NCI-H2107 treated with DMSO at 0.1 percent for 48 hours (cell line): ENCODE results near the gene NBPF19.
"Not testable (repeated sequence)": the region's sequence is repeated elsewhere in the genome, so short reads cannot be mapped to it uniquely, and the experiment has no call there.

Source experiments
- DNase-seq: peaks from one replicate; lab custom pipeline; 2025; ENCODE audit not compliant: unreplicated experiment; lab: John Stamatoyannopoulos, UW

The NBPF19 gene, protein sequence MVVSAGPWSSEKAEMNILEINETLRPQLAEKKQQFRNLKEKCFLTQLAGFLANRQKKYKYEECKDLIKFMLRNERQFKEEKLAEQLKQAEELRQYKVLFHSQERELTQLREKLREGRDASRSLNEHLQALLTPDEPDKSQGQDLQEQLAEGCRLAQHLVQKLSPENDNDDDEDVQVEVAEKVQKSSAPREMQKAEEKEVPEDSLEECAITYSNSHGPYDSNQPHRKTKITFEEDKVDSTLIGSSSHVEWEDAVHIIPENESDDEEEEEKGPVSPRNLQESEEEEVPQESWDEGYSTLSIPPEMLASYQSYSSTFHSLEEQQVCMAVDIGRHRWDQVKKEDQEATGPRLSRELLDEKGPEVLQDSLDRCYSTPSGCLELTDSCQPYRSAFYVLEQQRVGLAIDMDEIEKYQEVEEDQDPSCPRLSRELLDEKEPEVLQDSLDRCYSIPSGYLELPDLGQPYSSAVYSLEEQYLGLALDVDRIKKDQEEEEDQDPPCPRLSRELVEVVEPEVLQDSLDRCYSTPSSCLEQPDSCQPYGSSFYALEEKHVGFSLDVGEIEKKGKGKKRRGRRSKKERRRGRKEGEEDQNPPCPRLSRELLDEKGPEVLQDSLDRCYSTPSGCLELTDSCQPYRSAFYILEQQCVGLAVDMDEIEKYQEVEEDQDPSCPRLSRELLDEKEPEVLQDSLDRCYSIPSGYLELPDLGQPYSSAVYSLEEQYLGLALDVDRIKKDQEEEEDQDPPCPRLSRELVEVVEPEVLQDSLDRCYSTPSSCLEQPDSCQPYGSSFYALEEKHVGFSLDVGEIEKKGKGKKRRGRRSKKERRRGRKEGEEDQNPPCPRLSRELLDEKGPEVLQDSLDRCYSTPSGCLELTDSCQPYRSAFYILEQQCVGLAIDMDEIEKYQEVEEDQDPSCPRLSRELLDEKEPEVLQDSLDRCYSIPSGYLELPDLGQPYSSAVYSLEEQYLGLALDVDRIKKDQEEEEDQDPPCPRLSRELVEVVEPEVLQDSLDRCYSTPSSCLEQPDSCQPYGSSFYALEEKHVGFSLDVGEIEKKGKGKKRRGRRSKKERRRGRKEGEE (N-terminal part only)

DNA sequence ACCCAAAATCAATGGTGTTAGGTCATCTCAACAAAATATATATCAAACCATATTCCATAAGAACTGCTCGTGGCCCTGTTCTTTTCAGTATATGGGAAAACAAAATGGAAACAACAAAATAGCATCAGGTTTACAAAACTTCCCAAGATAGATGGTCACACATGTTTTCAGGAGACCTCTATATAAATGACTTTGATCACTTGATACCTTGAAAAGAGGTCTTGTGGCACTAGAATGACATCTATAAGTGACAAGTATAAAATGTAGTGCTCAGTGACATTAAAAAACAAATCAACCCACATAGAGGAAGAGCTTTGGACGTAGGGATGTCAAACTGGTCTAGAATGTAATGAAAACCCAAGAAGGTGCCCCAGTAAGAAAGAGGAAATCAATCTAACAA is at the start of gene NBPF19:
TSS of gene NBPF19 (plus strand) at position 301 of the 400 bp plus-strand sequence. CDS start 888 bp downstream, outside the sequence.
- DNase-seq: not testable (repeated sequence)

DNA sequence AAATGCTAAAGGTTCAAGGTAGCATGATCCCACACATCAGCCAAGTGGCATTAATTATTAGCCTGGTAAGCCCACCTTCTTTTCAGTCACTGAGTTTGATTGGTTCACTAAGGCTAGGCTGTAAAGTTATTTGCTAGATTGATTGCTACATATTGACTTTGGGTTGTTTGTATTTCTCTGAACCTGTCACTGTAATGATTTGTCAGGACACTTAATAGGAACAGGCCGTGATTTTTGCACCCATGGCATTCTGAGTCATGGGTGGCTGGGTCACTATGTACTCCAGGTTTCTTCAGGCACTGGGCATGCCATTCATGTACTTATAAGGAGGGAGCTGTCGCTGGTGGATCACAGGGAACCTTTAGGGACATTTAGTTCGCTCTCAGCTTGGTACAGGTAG is 46.5 kb upstream of the NBPF19 start:
- not testable (repeated sequence) for DNase-seq

DNA sequence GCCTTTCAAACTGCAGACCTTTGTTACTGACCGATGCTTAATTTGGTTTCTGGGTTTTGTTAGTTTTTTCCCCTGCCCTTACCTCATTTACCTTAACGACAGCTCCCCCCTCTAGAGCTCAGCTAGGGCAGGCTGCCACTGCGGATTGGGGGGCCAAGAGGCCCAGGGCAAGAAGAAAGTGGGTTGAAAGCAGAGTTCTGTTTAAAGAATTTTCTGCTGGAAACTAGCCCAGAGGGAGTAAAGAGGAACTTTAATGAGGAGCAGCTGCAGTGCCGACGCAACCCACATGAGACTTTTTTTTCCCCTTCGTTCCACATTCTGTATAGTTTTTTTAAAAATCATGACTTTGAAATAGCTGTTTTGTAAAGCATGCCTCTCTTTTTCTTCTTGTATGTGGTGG is 29.4 kb upstream of the NBPF19 start:
- not testable (repeated sequence) for DNase-seq

DNA sequence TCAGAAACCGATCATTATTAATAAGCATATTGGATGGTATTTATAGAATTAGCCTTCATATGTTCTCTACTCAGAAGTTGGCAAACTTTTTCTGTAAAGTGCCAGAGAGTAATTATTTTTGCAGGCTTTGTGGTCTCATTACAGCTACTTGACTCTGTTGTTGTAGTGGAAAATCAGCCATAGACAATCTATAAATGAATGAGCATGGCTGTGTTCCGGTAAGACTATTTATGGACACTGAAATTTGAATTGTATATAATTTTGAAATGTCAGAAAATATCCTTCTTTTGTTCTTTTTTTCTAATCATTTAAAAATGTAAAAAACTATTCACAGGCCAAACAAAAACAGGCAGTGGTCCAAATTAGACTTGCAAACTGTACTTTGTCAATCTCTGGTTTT is 22.6 kb upstream of the NBPF19 start:
- DNase-seq: not testable (repeated sequence)

DNA sequence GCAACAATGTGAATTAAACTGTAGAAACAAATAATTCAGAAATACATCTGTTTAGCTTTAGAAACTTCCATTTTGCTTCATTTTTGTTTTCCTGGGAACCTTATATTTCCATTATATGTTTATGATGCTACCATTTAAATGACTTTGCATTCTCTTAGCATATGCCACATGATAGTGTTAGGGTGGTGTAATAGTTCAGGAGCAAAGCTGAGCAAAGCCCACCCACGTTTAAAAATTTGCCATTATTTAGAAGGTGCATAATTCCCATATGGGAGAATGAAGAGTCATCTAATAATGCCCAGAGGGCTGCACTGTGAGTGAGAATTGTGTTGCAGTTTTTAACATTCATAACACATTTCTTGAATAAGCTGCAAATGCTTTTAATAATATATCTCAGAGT is 22.2 kb upstream of the NBPF19 start:
- not testable (repeated sequence) for DNase-seq

DNA sequence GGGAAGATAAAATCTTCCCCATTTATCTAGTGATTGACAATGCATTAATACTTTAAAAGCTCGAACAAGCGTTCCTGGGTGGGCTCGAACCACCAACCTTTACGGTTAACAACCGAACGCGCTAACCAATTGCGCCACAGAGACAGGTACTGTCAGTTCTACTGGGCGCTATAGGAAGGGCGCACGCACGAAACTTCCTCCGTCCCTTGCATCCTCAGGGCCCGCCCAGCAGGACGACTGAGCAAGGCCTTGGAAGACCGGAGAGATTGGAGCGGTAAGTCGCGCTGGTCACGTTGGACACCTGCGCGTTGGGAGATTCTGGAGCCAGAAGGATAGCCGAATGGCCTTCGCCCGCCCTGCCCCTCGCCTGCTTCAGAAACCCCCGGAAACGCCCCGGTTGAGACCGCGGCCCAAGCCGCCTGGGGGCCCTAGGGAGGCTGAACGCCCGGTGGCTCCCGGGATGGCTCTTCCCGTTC is 83.5 kb downstream of the NBPF19 start:
- not testable (repeated sequence) for DNase-seq

DNA sequence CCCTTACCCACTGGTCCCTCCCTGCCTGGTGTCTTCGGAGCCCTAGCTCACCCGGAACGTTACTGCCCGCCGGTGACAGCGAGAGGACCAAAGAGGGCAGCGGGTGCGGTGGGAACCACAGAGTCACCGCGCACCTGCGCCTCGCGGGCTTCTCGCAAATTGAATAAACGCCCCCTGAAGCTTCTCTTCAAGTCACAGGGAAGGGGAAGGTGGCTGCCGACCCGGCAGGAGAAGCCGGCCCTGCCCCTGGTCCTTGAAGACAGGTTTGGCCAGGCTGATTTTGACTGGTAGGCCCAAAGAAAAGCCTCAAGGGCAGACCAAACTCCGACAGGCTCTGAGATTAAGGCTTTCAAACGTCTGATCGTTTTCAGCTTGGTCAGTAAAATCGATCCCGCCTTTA is 87.0 kb downstream of the NBPF19 start:
- not testable (repeated sequence) for DNase-seq

DNA sequence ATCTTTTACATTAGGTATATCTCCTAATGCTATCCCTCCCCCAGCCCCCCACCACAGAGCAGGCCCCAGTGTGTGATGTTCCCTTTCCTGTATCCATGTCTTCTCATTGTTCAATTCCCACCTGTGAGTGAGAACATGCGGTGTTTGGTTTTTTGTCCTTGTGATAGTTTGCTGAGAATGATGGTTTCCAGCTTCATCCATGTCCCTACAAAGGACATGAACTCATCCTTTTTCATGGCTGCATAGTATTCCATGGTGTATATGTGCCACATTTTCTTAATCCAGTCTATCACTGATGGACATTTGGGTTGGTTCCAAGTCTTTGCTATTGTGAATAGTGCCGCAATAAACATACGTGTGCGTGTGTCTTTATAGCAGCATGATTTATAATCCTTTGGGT is 90.6 kb downstream of the NBPF19 start:
- DNase-seq: not testable (repeated sequence)

DNA sequence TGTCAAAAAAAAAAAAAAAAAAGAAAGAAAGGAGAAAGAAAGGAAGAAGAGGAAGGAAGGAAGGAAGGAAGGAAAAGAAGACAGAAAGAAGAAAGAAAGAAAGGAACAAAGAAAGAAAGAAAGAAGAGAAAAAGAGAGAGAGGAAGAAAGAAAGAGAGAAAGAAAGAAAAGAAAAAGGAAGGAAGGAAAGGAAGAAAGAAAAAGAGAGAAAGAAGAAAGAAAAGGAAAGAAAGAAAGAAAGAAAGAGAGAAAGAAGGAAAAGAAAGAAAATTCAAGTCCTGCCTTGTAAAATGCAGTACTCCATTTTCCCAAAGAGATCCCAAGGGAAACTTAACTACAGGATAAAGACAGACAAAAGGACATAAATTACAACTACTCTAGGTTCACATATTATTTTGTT is 97.9 kb downstream of the NBPF19 start:
- not testable (repeated sequence) for DNase-seq

DNA sequence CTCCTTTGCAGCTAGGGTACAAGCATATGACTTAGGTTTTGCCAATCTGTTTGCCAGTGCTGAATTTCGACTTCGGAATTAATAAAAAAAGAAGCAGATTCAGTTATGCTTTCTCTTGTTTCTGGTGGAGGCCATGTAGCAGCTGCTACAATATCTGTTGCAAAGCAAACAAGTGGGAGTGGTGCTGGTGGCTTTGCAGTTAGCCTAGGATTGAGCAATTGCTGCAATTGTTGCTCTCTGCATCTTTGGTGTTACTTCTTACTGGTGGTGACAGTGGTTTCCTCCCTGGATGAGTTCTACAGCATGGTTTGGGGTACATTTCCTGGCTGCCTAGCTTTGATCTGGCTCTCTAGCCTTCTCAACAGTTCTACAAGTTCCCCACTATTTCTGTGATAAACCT is 110.7 kb downstream of the NBPF19 start:
- not testable (repeated sequence) for DNase-seq
